Suprapubic skin (tissue), 3 donors: ENCODE measurements around the gene FRAS1.

Source experiments
- CTCF ChIP-seq, 2 donors: fragments of 200-600 bp in 1 of 2; fragments of 450-650 bp in 1 of 2; sonication (generic) in 1 of 2; IDR thresholded peaks; one replicate each; pipeline ENCODE4 v1.5.1; 2016 to 2019; ENCODE audit warnings: antibody characterized with exemption in 2 of 2, mild to moderate bottlenecking in 1 of 2, moderate library complexity in 1 of 2
- POLR2A ChIP-seq, 2 donors: fragments of 450-650 bp; IDR thresholded peaks; one replicate each; pipeline ENCODE4 v1.6.1; 2017; ENCODE audit warnings: antibody characterized with exemption in 2 of 2, mild to moderate bottlenecking in 2 of 2, moderate library complexity in 2 of 2

- no peak for TF ChIP-seq POLR2A (IDR thresholded peaks at IDR 0.05)
- TF ChIP-seq CTCF (IDR thresholded peaks at IDR 0.05), result no peak
Measured at GRCh38 chr4:78527555-78527954, 470.4 kb downstream of the FRAS1 start.
